Neuronal stem cell (in vitro differentiated cells): ENCODE measurements around the gene LSP1.
A peak's percentile ranks its signal among the peaks of the same experiment; 100 is the strongest.

Source experiments
- DNase-seq: peaks from one replicate; pipeline ENCODE4 v3.0.0-alpha.2; 2013; ENCODE audit warnings: low spot score
- H2AFZ ChIP-seq: one replicate; pipeline ENCODE4 v1.6.1; 2013; ENCODE audit warnings: mild to moderate bottlenecking, low read length, inconsistent platforms
- H2AK5ac ChIP-seq: 2 replicates; pipeline ENCODE4 v1.6.1; 2013; ENCODE audit warnings: low read depth, mild to moderate bottlenecking, inconsistent platforms, low read length, moderate library complexity, mixed read lengths
- H2BK120ac ChIP-seq: 2 replicates; pipeline ENCODE4 v1.6.1; 2013; ENCODE audit warnings: low read depth, mild to moderate bottlenecking, inconsistent platforms, low read length, moderate library complexity, mixed read lengths
- H2BK12ac ChIP-seq: one replicate; pipeline ENCODE4 v1.6.1; 2013; ENCODE audit warnings: low read length, inconsistent platforms
- H2BK15ac ChIP-seq: 2 replicates; pipeline ENCODE4 v1.6.1; 2013; ENCODE audit warnings: mild to moderate bottlenecking, low read length, inconsistent platforms, mixed read lengths
- H2BK5ac ChIP-seq: one replicate; pipeline ENCODE4 v1.6.1; 2013; ENCODE audit warnings: inconsistent platforms, mild to moderate bottlenecking, low read length, moderate library complexity
- H3K14ac ChIP-seq: one replicate; pipeline ENCODE4 v1.6.1; 2013; ENCODE audit warnings: low read length, inconsistent platforms
- H3K18ac ChIP-seq: 2 replicates; pipeline ENCODE4 v1.6.1; 2013; ENCODE audit warnings: low read length, inconsistent platforms
- H3K23ac ChIP-seq: 2 replicates; pipeline ENCODE4 v1.6.1; 2013; ENCODE audit warnings: low read depth, mild to moderate bottlenecking, mixed read lengths, low read length, inconsistent platforms; ENCODE audit not compliant: poor library complexity
- H3K27ac ChIP-seq: replicated peaks from 3 replicates; pipeline ENCODE4 v1.5.1; 2013; ENCODE audit warnings: low read length, inconsistent platforms
- H3K27me3 ChIP-seq, 3 experiments: 2 replicates each; pipeline ENCODE4 v1.6.1; 2013; ENCODE audit warnings: low read length in 3 of 3, mild to moderate bottlenecking in 2 of 3, inconsistent platforms in 1 of 3, low read depth in 1 of 3, mixed read lengths in 1 of 3, moderate library complexity in 1 of 3; ENCODE audit not compliant: control insufficient read depth in 3 of 3, insufficient read depth in 3 of 3
- H3K36me3 ChIP-seq, 2 donors: replicated peaks in 1 of 2; 2 replicates each; pipeline ENCODE4 v1.6.1; 2013; ENCODE audit warnings: low read length in 2 of 2; ENCODE audit not compliant: control insufficient read depth in 2 of 2, insufficient read depth in 2 of 2
- H3K4ac ChIP-seq: 2 replicates; pipeline ENCODE4 v1.6.1; 2013; ENCODE audit warnings: inconsistent platforms, mild to moderate bottlenecking, low read length, moderate library complexity
- H3K4me1 ChIP-seq, 2 donors: 1 replicate in 1 of 2; 2 replicates in 1 of 2; pipeline ENCODE4 v1.6.1; 2013; ENCODE audit warnings: low read length in 2 of 2, low read depth in 1 of 2; ENCODE audit not compliant: control insufficient read depth in 2 of 2, insufficient read depth in 1 of 2
- H3K4me2 ChIP-seq: one replicate; pipeline ENCODE4 v1.6.1; 2013; ENCODE audit warnings: mild to moderate bottlenecking, low read length, inconsistent platforms; ENCODE audit not compliant: insufficient read depth, poor library complexity, severe bottlenecking
- H3K4me3 ChIP-seq, 2 donors: 2 replicates each; pipeline ENCODE4 v1.5.1; 2013; ENCODE audit warnings: low read length in 2 of 2, mild to moderate bottlenecking in 2 of 2, inconsistent platforms in 1 of 2, moderate library complexity in 1 of 2
- H3K79me1 ChIP-seq: one replicate; pipeline ENCODE4 v1.6.1; 2013; ENCODE audit warnings: low read depth, mild to moderate bottlenecking, inconsistent platforms, low read length, moderate library complexity
- H3K9ac ChIP-seq: one replicate; pipeline ENCODE4 v1.6.1; 2013; ENCODE audit warnings: mild to moderate bottlenecking, low read depth, low read length, inconsistent platforms; ENCODE audit not compliant: poor library complexity
- H3K9me3 ChIP-seq, 2 donors: replicated peaks in 1 of 2; 2 replicates each; pipeline versions ENCODE3 to v1.6.1; 2013; ENCODE audit warnings: low read length in 2 of 2, mild to moderate bottlenecking in 2 of 2, inconsistent platforms in 1 of 2, low read depth in 1 of 2, mixed read lengths in 1 of 2, moderate library complexity in 1 of 2; ENCODE audit not compliant: control insufficient read depth in 2 of 2, insufficient read depth in 1 of 2
- H4K8ac ChIP-seq: one replicate; pipeline ENCODE4 v1.6.1; 2013; ENCODE audit warnings: low read depth, mild to moderate bottlenecking, inconsistent platforms, low read length, moderate library complexity
- H4K91ac ChIP-seq: one replicate; pipeline ENCODE4 v1.6.1; 2013; ENCODE audit warnings: low read length, low read depth, mild to moderate bottlenecking, inconsistent platforms; ENCODE audit not compliant: poor library complexity
- WGBS, 2 donors: extraction: QIAGEN DNeasy Blood & Tissue Kit; methylation state at CpG; one replicate each; pipeline ENCODE4 v1.1.7; 2013; ENCODE audit warnings: missing lambda C conversion rate in 2 of 2, mixed read lengths in 1 of 2; ENCODE audit not compliant: insufficient read length in 2 of 2, insufficient replicate concordance in 1 of 2; ENCODE audit errors: extremely low coverage in 2 of 2; 5-methylcytosine and 5-hydroxymethylcytosine counted together

Gene LSP1

DNA sequence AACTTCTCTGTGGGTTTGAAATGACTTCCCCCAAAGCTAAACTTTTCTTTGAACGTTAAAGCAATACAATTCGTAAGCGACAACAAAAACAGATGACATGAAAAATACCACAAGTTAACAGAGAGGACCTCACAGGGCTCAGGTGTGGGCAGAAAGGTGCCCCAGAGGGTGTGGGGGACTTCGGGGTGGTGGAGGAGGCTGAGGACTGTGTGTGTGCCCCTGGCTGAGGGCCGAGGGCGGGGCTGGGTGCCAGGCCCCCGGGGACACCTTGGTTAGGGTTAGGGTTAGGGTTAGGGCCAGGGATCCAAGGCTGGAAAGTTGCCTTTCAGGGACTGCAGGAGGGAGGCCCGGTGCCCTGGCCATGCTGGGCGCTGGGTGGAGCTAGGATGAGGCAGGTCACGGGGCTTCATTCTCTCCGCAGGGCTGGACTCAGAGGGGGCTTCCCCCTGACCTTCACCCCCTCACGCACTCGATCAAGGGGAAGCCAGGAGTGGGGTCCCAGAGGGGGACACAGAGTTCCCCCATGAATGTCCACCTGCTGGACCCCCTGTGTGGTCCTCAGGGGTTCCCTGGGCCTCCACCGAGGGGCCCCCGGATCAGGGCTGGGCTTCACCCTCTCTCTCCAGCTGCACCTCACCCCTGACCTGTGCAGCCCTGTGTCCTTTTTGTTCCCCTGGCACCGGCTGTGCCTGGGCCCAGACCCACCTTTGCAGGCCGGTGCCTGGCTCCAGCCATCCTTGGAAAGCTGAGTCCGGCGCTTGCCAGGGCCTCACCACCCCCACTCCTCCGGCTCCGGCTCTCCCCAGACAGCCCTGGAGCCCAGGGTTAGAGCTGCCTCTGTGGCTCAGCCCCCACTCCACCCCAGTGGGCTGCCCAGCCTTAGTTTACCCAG, 7.1 kb upstream of the LSP1 start:
- H3K36me3 ChIP-seq: no peaks in the 10 kb centered on the region
- no peak overlapping the region for H2AFZ ChIP-seq
- H2BK15ac ChIP-seq: peak overlapping the region; percentile 58
- no peaks in the 10 kb centered on the region for H3K79me1 ChIP-seq
- H3K9ac ChIP-seq: no peak overlapping the region
- no peak overlapping the region for H3K18ac ChIP-seq
- H2AK5ac ChIP-seq: peak overlapping the region; percentile 96
- no peak overlapping the region for H4K8ac ChIP-seq
- H3K4me2 ChIP-seq: no peak overlapping the region
- no peak overlapping the region for H3K4ac ChIP-seq
- no peak overlapping the region for H3K4me3 ChIP-seq
- H3K27me3 ChIP-seq: peaks cover 0 to 42% (median 0%) of the 10 kb centered on the region in 3 experiments
- peaks cover 0 to 5% of the 10 kb centered on the region in 2 donors for H3K4me1 ChIP-seq
- H2BK12ac ChIP-seq: peak overlapping the region; percentile 23
- H2BK5ac ChIP-seq: peak overlapping the region; percentile 7
- no peak for DNase-seq
- H3K23ac ChIP-seq: no peak overlapping the region
- H4K91ac ChIP-seq: no peak overlapping the region
- no peaks in the 10 kb centered on the region for H3K9me3 ChIP-seq
- no peak overlapping the region for H3K27ac ChIP-seq
- no peak overlapping the region for H2BK120ac ChIP-seq
- no peak overlapping the region for H3K14ac ChIP-seq
- WGBS, 2 donors: no CpG with 5 or more reads among the region's 21 CpGs

DNA sequence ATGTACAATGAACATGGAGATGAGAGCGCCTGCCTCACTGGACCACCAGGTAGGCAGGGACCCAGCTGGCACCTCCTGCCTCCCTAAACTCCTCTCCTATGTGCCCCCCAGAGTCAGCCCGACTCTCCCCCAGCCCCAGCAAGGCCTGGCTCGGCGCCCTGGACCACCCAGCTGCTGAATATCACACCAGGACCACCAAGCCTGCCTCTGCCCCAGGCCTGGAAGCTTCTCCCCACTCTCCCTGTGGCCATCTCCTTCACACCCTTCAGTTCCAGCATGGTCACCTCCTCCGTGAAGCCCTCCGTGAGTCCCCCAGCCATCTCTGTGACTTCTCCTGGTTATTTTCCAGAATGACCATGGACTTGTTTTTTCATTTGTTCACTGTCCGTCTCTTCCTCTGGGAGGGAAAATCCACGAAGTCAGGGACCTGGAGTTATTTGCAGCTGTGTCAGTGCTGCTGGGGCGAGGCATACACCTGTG, 6.4 kb upstream of the LSP1 start:
- Histone ChIP-seq H4K8ac (no peak overlapping the region), H3K79me1 (no peaks in the 10 kb centered on the region), H2AFZ (no peak overlapping the region), H3K4me3 (no peak overlapping the region), H3K27me3 (peaks cover 0 to 39% (median 0%) of the 10 kb centered on the region in 3 experiments), H3K18ac (peak overlapping the region; percentile 17), H2BK120ac (no peak overlapping the region), H3K4me2 (no peak overlapping the region), H3K14ac (peak overlapping the region; percentile 82), H3K4me1 (peaks cover 0 to 5% of the 10 kb centered on the region in 2 donors), H2BK5ac (peak overlapping the region; percentile 13), H4K91ac (peak overlapping the region; percentile 92), H3K36me3 (no peaks in the 10 kb centered on the region), H3K23ac (peak overlapping the region; percentile 73), H2AK5ac (peak overlapping the region; percentile 96), H2BK15ac (peak overlapping the region; percentile 58), H3K27ac (no peak overlapping the region), H3K9me3 (no peaks in the 10 kb centered on the region), H3K9ac (no peak overlapping the region), H2BK12ac (no peak overlapping the region), H3K4ac (no peak overlapping the region)
- no peak for DNase-seq
- no CpG with 5 or more reads among the region's 9 CpGs for WGBS, 2 donors

DNA sequence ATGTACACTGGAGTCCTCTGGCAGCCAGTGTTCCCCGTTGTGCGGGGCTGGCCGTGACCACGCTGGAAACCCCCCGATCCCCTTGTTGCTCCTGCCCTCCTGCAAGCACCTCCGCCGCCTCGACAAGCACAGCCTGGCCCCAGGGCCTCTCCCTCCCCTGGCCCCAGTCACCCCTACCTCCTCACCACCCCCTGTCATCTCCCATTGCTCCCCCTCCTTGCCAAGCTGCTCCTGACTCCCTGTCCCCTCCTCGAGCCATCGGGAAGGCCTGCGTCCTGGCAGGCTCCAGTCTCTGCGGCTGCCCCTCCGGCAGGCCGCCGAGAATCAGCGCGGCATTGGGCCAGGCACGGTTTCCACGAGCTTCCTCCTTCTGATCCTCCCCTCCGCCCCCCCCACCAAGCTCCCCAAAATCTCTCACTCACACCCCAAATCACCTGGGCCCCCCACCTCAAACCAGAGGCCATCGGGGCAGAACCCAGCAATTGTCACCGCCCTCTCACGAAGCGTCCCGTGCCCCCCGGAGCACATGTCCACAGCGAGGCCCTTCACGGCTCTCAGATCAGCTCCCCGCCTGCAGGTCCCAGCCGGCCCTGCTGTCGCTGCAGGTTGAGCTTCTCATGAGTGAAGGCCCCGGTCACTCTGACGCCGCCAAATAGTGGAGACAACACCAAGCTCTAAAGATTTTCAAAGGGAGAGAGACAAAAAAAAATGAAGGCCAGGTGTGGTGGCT, 5.7 kb upstream of the LSP1 start:
- Histone ChIP-seq H3K4me3 (no peak overlapping the region), H3K36me3 (no peaks in the 10 kb centered on the region), H2AFZ (no peak overlapping the region), H2BK120ac (no peak overlapping the region), H3K9me3 (no peaks in the 10 kb centered on the region), H3K4ac (no peak overlapping the region), H3K14ac (peak overlapping the region; percentile 82), H3K4me2 (no peak overlapping the region), H4K8ac (no peak overlapping the region), H2BK12ac (peak overlapping the region; percentile 58), H3K27ac (no peak overlapping the region), H3K23ac (peak overlapping the region; percentile 73), H2BK5ac (peak overlapping the region; percentile 13), H2AK5ac (peak overlapping the region; percentile 96), H3K79me1 (no peaks in the 10 kb centered on the region), H3K18ac (peak overlapping the region; percentile 83), H3K9ac (peak overlapping the region; percentile 60), H3K4me1 (peaks cover 0 to 5% of the 10 kb centered on the region in 2 donors), H4K91ac (peak overlapping the region; percentile 92), H3K27me3 (peaks cover 0 to 38% (median 0%) of the 10 kb centered on the region in 3 experiments), H2BK15ac (peak overlapping the region; percentile 58)
- WGBS, 2 donors: no CpG with 5 or more reads among the region's 34 CpGs
- no peak for DNase-seq
